Lower leg skin (tissue), 3 donors: Measurements from ENCODE around the gene SDHAF3.

Experiments
- CTCF ChIP-seq, 3 donors: fragments of 450-650 bp; IDR thresholded peaks; one replicate each; pipeline ENCODE4 v1.5.1; 2016; ENCODE audit warnings: antibody characterized with exemption in 3 of 3, mild to moderate bottlenecking in 3 of 3, moderate library complexity in 2 of 3
- POLR2A ChIP-seq, 2 donors: fragments of 450-650 bp; IDR thresholded peaks; one replicate each; pipeline ENCODE4 v1.6.1; 2016 to 2017; ENCODE audit warnings: antibody characterized with exemption in 2 of 2, mild to moderate bottlenecking in 1 of 2, moderate library complexity in 1 of 2

GRCh38 chr7:97126483-97127171 is 9.1 kb downstream of the SDHAF3 start:
- TF ChIP-seq POLR2A (IDR thresholded peaks at IDR 0.05) (no peak), CTCF (IDR thresholded peaks at IDR 0.05) (no peak)
